Measurements from ENCODE around the gene BAIAP3.

GRCh38 chr16:1324286-1324826, 9.1 kb upstream of the BAIAP3 start:
- TF ChIP-seq CTCF (IDR thresholded peaks at IDR 0.05) = no peak
- TF ChIP-seq POLR2A (IDR thresholded peaks at IDR 0.05) = no peak
